GM12878 (cell line): ENCODE results near the gene FUT8. TPM values are rescaled to one million over a fixed set of nuclear protein-coding genes. Genes with fewer than 3 reads are reported as not detected.
"Not testable (repeated sequence)": the region's sequence is repeated elsewhere in the genome, so short reads cannot be mapped to it uniquely, and the experiment has no call there.

Experiments
- ATAC-seq: fragments of 200-7000 bp; cut with Tn5 transposase; 3 replicates; pipeline ENCODE4 v1.9.1; 2020; ENCODE audit warnings: mild to moderate bottlenecking, moderate library complexity
- BruUV-seq: library from RNA; stranded (reverse); fragments of 400-500 nt; replicated peaks from 2 replicates; lab custom pipeline; 2021; lab: Mats Ljungman, UMichigan
- CTCF ChIA-PET: fragments of 300-600 bp; sonication (Branson Sonifier 250); formaldehyde crosslinking; extraction: SDS; loops from one replicate; lab custom pipeline; 2021; ENCODE audit warnings: inconsistent platforms; lab: Yijun Ruan, JAX
- POLR2A ChIA-PET: fragments of 350-600 bp; formaldehyde crosslinking; extraction: SDS; loops from one replicate; lab custom pipeline; 2021; ENCODE audit warnings: inconsistent platforms; lab: Charles Lee
- RAD21 ChIA-PET: fragments of 300-600 bp; sonication (Branson Sonifier 250); formaldehyde crosslinking; loops from one replicate; lab custom pipeline; 2023; ENCODE audit warnings: antibody characterized with exemption; ENCODE audit not compliant: unreplicated experiment; lab: Charles Lee
- SMC1A ChIA-PET: fragments of 300-600 bp; sonication (Branson Sonifier 250); formaldehyde crosslinking; loops from one replicate; lab custom pipeline; 2023; ENCODE audit not compliant: unreplicated experiment, uncharacterized antibody; lab: Charles Lee
- DNase-seq: peaks from one replicate; pipeline ENCODE4 v3.0.0-alpha.2; 2011; ENCODE audit warnings: low read depth, low spot score
- FAIRE-seq: peaks from 3 replicates; lab custom pipeline; 2011; peaks lifted over from hg19 to GRCh38; lab: Jason Lieb, UNC
- H2AFZ ChIP-seq: 2 replicates; pipeline ENCODE4 v1.6.0; 2011; ENCODE audit warnings: low read depth, low read length, control low read depth; ENCODE audit not compliant: control insufficient read depth
- H3K27ac ChIP-seq: 2 replicates; pipeline ENCODE4 v1.5.1; 2011; ENCODE audit warnings: control low read depth; ENCODE audit not compliant: control insufficient read depth, insufficient read depth
- H3K27me3 ChIP-seq, 2 experiments: replicated peaks in 1 of 2; 2 replicates each; pipeline versions ENCODE4 v1.6.0 to v1.6.1; 2011; ENCODE audit warnings: low read length in 1 of 2; ENCODE audit not compliant: control insufficient read depth in 2 of 2, insufficient read depth in 2 of 2
- H3K36me3 ChIP-seq, 2 experiments: 2 replicates each; pipeline ENCODE4 v1.5.1; 2011; ENCODE audit warnings: low read length in 1 of 2; ENCODE audit not compliant: control insufficient read depth in 2 of 2, insufficient read depth in 2 of 2
- H3K4me1 ChIP-seq: 2 replicates; pipeline ENCODE4 v1.6.1; 2011; ENCODE audit warnings: mild to moderate bottlenecking, low read length, moderate library complexity, mixed read lengths; ENCODE audit not compliant: control insufficient read depth, insufficient read depth
- H3K4me2 ChIP-seq: 2 replicates; pipeline ENCODE4 v1.6.0; 2011; ENCODE audit warnings: control low read depth; ENCODE audit not compliant: control insufficient read depth, insufficient read depth
- H3K4me3 ChIP-seq: fragments of 200-600 bp; sonication (generic); 2 replicates; pipeline ENCODE4 v1.5.1; 2016
- H3K79me2 ChIP-seq: 2 replicates; pipeline ENCODE4 v1.6.0; 2011; ENCODE audit warnings: low read length; ENCODE audit not compliant: control insufficient read depth, insufficient read depth
- H3K9ac ChIP-seq: 2 replicates; pipeline ENCODE4 v1.8.0; 2011; ENCODE audit warnings: low read length, control low read depth, mixed read lengths; ENCODE audit not compliant: control insufficient read depth, insufficient read depth
- H3K9me3 ChIP-seq: replicated peaks from 3 replicates; pipeline ENCODE4 v1.5.1; 2011; ENCODE audit warnings: mild to moderate bottlenecking, low read length; ENCODE audit not compliant: control insufficient read depth, insufficient read depth
- H4K20me1 ChIP-seq: 2 replicates; pipeline ENCODE4 v1.6.0; 2011; ENCODE audit not compliant: control insufficient read depth, insufficient read depth
- BACH1 ChIP-seq: fragments of 450-650 bp; IDR thresholded peaks from 2 replicates; pipeline ENCODE4 v1.6.1; 2017; ENCODE audit warnings: mild to moderate bottlenecking, borderline replicate concordance
- E2F4 ChIP-seq: IDR thresholded peaks from 2 replicates; pipeline ENCODE4 v1.6.1; 2012; ENCODE audit warnings: low read depth, low read length, improper control_type of control experiment
- SKIL ChIP-seq: fragments of 450-650 bp; IDR thresholded peaks from 2 replicates; pipeline ENCODE4 v1.6.1; 2017; ENCODE audit warnings: mild to moderate bottlenecking, low read depth, inconsistent platforms; ENCODE audit not compliant: poor library complexity, severe bottlenecking
- TCF3 ChIP-seq: IDR thresholded peaks from 2 replicates; pipeline ENCODE4 v1.6.1; 2012; ENCODE audit warnings: low read depth, mild to moderate bottlenecking, low read length, borderline replicate concordance; ENCODE audit not compliant: insufficient read depth
- ZBTB33 ChIP-seq: fragments of 450-650 bp; IDR thresholded peaks from 2 replicates; pipeline ENCODE4 v1.6.1; 2017; ENCODE audit warnings: mild to moderate bottlenecking
- WGBS: methylation state at CpG from one replicate; pipeline ENCODE4 v1.1.6; 2016; ENCODE audit warnings: low lambda C conversion rate; ENCODE audit not compliant: insufficient replicate concordance, insufficient coverage; ENCODE audit errors: missing lambda C conversion rate; 5-methylcytosine and 5-hydroxymethylcytosine counted together
- in situ Hi-C: fragments of 300-500 bp; cut with MboI; formaldehyde crosslinking; loops from 9 replicates; pipeline ENCODE4 v1.14.3; 2018; ENCODE audit warnings: mixed read lengths
- intact Hi-C: fragments of 100-400 bp; cut with micrococcal nuclease; formaldehyde crosslinking; loops from one replicate; pipeline ENCODE4 v1.14.2; 2022; ENCODE audit not compliant: unreplicated experiment
- polyA plus RNA-seq, 11 experiments: library from polyadenylated mRNA; depleted of rRNA in 4 of 11; unstranded in 6 of 11; stranded (reverse) in 5 of 11; fragments of >200 nt; fragmentation: Nextera tagmentation in 4 of 11; fragmentation: Illumina TruSeq in 1 of 11; extraction: Ambion mirVana in 4 of 11; extraction: Trizol in 1 of 11; gene quantifications; 1 replicate in 1 of 11; 2 replicates in 10 of 11; pipeline versions ENCODE4 v1.2.1 to v1.2.3, GENCODE V29; 2011 to 2016; ENCODE audit warnings: inconsistent platforms in 2 of 11, missing spikeins in 2 of 11, low read depth in 1 of 11
- total RNA-seq, 4 experiments: library from RNA; depleted of rRNA in 3 of 4; stranded (reverse); fragments of >200 nt in 3 of 4; fragmentation: Illumina TruSeq in 1 of 4; extraction: Trizol in 1 of 4; gene quantifications; 2 replicates each; pipeline versions ENCODE4 v1.2.1 to v1.2.3, GENCODE V29; 2013 to 2021

The FUT8 gene
- total and polyA plus RNA-seq, 10 of the 15 experiments (the other 5 are each of a cell fraction or from before 2014, with no cell fraction given): 21.3 to 106 (median 66.3) TPM

GRCh38 chr14:65709576-65709975, 297.0 kb downstream of the FUT8 start:
- FAIRE-seq (no peak), ATAC-seq (no peak), DNase-seq (no peak)
- ChIA-PET CTCF (interaction anchor here (1.6 kb wide), 1 partner anchor 294 kb away, joined by 3 read pairs; no protein-coding TSS in a partner anchor), SMC1A (no interaction called here), POLR2A (no interaction called here), RAD21 (interaction anchor here (0.6 kb wide), 1 partner anchor 293 kb away, joined by 3 read pairs; no protein-coding TSS in a partner anchor)
- Histone ChIP-seq H3K36me3 (peaks cover 0 to 4% of the 10 kb centered on the region in 2 experiments; a peak in 1 of 4 replicates), H3K79me2 (no peaks in the 10 kb centered on the region; the same call in 1 of the 2 replicates), H3K4me2 (no peak overlapping the region), H3K4me3 (no peak overlapping the region), H3K4me1 (no peaks in the 10 kb centered on the region), H2AFZ (no peak overlapping the region), H4K20me1 (no peaks in the 10 kb centered on the region), H3K27me3 (no peaks in the 10 kb centered on the region), H3K9ac (no peak overlapping the region), H3K27ac (no peak overlapping the region), H3K9me3 (peaks cover 1% of the 10 kb centered on the region; the same call in 1 of the 3 replicates)
- intact Hi-C loops: no loop called here
- no peak for TF ChIP-seq ZBTB33
- TF ChIP-seq SKIL: no peak
- TF ChIP-seq E2F4: no peak
- no peak for TF ChIP-seq BACH1
- no peak for TF ChIP-seq TCF3
- in situ Hi-C loops: no loop called here
- no TSS peak for BruUV-seq
- WGBS: 99% methylated on average over 6 of the region's 6 CpGs

GRCh38 chr14:65716813-65717212, 304.3 kb downstream of the FUT8 start:
- H3K4me1 ChIP-seq, FAIRE-seq, H3K4me2 ChIP-seq, DNase-seq, H4K20me1 ChIP-seq, RAD21 ChIA-PET, H3K9ac ChIP-seq, intact Hi-C loops, H3K27me3 ChIP-seq, H3K79me2 ChIP-seq, H3K4me3 ChIP-seq, in situ Hi-C loops, SMC1A ChIA-PET, POLR2A ChIA-PET, H3K36me3 ChIP-seq, ATAC-seq, H2AFZ ChIP-seq, BruUV-seq, CTCF ChIA-PET, H3K27ac ChIP-seq: not testable (repeated sequence)
- peaks cover 10% of the 10 kb centered on the region; the same call in 2 of the 3 replicates for H3K9me3 ChIP-seq
- 98% methylated on average over 26 of the region's 35 CpGs for WGBS
